ENCODE measurements around the gene SBF2. TPM values are rescaled to one million over a fixed set of nuclear protein-coding genes. Genes with fewer than 3 reads are reported as not detected.

The SBF2 gene
- total and polyA plus RNA-seq, 9 of the 15 experiments (the other 6 are each of a cell fraction or from before 2014, with no cell fraction given) = 0.80 to 9.5 (median 5.0) TPM

GRCh38 chr11:10285148-10285802 lies 8.7 kb downstream of the SBF2 start (continued):
- TF ChIP-seq MGA (IDR thresholded peaks at IDR 0.05) (no peak), STAT5B (CRISPR knock-in tag; IDR thresholded peaks at IDR 0.05) (no peak), RB1 (IDR thresholded peaks at IDR 0.05; ENCODE audit: low read depth) (no peak)
- TF ChIP-seq, protein P1, sequence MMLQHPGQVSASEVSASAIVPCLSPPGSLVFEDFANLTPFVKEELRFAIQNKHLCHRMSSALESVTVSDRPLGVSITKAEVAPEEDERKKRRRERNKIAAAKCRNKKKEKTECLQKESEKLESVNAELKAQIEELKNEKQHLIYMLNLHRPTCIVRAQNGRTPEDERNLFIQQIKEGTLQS (IDR thresholded peaks at IDR 0.05) = no peak
- TF ChIP-seq, protein P1 (CRISPR knock-in tag; conservative IDR thresholded peaks at IDR 0.05) = no peak
